ENCODE data around the gene DLG3. TPM values are rescaled to one million over a fixed set of nuclear protein-coding genes. Genes with fewer than 3 reads are reported as not detected.

The DLG3 gene
- total and polyA plus RNA-seq, 12 donors, result 5.7 to 13.1 (median 10.4) TPM

GRCh38 chrX:70422851-70423341, 21.7 kb upstream of the DLG3 start, which contains the start of gene GDPD2:
GDPD2 (plus strand) TSS chrX:70423314; CDS start chrX:70424985, 1,671 bp downstream.
- no peak within 1 kb of the TSS for H3K27ac ChIP-seq
- no peaks in the 10 kb centered on the region for H3K4me1 ChIP-seq
- no peaks in the 10 kb centered on the region for H3K9me3 ChIP-seq
- intact Hi-C loops (cut with DNase I), result loop anchor here in 1 of 10 donors (10.0 kb wide), 1 partner anchor 228 kb away; no protein-coding TSS in a partner anchor
- H3K4me3 ChIP-seq, result no peak within 1 kb of the TSS
- peak in 3 of 9 donors; percentile 28 to 38 (median 32) for TF ChIP-seq CTCF (IDR thresholded peaks at IDR 0.05)
- no peaks in the 10 kb centered on the region for H3K36me3 ChIP-seq
- no peak for DNase-seq
- H3K27me3 ChIP-seq, result peaks cover 0 to 41% (median 0%) of the 10 kb centered on the region in 7 donors
- WGBS, 2 donors, result 10 to 17% methylated on average over 8 to 11 of the region's 11 CpGs
- ATAC-seq, result peak in 7 of 8 donors; percentile 29 to 75 (median 70)

GRCh38 chrX:70423936-70424675, 20.5 kb upstream of the DLG3 start:
- Histone ChIP-seq H3K4me1 (no peaks in the 10 kb centered on the region), H3K27me3 (peaks cover 0 to 35% (median 0%) of the 10 kb centered on the region in 7 donors), H3K4me3 (no peak overlapping the region), H3K27ac (no peak overlapping the region), H3K9me3 (no peaks in the 10 kb centered on the region), H3K36me3 (no peaks in the 10 kb centered on the region)
- WGBS, 2 donors, result 62 to 68% methylated on average over 10 of the region's 10 CpGs
- ATAC-seq, result no peak
- no peak for DNase-seq
- no peak for TF ChIP-seq CTCF (IDR thresholded peaks at IDR 0.05)
- intact Hi-C loops (cut with DNase I), result loop anchor here in 1 of 10 donors (10.0 kb wide), 1 partner anchor 229 kb away; no protein-coding TSS in a partner anchor

GRCh38 chrX:70424801-70425200, 19.8 kb upstream of the DLG3 start:
- WGBS, 2 donors, result 81 to 87% methylated on average over 10 of the region's 10 CpGs
- Histone ChIP-seq H3K4me3 (no peak overlapping the region), H3K9me3 (no peaks in the 10 kb centered on the region), H3K27me3 (peaks cover 0 to 35% (median 0%) of the 10 kb centered on the region in 7 donors), H3K27ac (no peak overlapping the region), H3K4me1 (no peaks in the 10 kb centered on the region), H3K36me3 (no peaks in the 10 kb centered on the region)
- no peak for TF ChIP-seq CTCF (IDR thresholded peaks at IDR 0.05)
- DNase-seq (no peak), ATAC-seq (no peak)
- intact Hi-C loops (cut with DNase I), result loop anchor here in 1 of 10 donors (10.0 kb wide), 1 partner anchor 230 kb away; no protein-coding TSS in a partner anchor

GRCh38 chrX:70426286-70427278, 18.1 kb upstream of the DLG3 start:
- no peak overlapping the region for H3K4me3 ChIP-seq
- 87 to 92% methylated on average over 11 to 15 of the region's 15 CpGs for WGBS, 2 donors
- no peak for ATAC-seq
- H3K27me3 ChIP-seq, result peaks cover 0 to 26% (median 0%) of the 10 kb centered on the region in 7 donors
- intact Hi-C loops (cut with DNase I), result loop anchor here in 1 of 10 donors (10.0 kb wide), 1 partner anchor 232 kb away; no protein-coding TSS in a partner anchor
- no peaks in the 10 kb centered on the region for H3K9me3 ChIP-seq
- TF ChIP-seq CTCF (IDR thresholded peaks at IDR 0.05), result no peak
- H3K4me1 ChIP-seq, result no peaks in the 10 kb centered on the region
- no peak for DNase-seq
- H3K36me3 ChIP-seq, result no peaks in the 10 kb centered on the region
- no peak overlapping the region for H3K27ac ChIP-seq

All from heart right ventricle (tissue), 16 donors.